Endothelial cell of umbilical vein (primary cell): ENCODE data around the gene ADAM30. TPM values are rescaled to one million over a fixed set of nuclear protein-coding genes. Genes with fewer than 3 reads are reported as not detected.

Experiments used
- BruUV-seq: library from RNA; stranded (reverse); fragments of 400-500 nt; replicated peaks from 2 replicates; lab custom pipeline; 2021; lab: Mats Ljungman, UMichigan
- CTCF ChIA-PET: fragments of 300-600, 350-600 bp; sonication (Branson Sonifier 250); formaldehyde crosslinking; loops from one replicate; lab custom pipeline; 2021; ENCODE audit warnings: antibody characterized with exemption, inconsistent platforms; lab: Charles Lee
- POLR2A ChIA-PET: fragments of 300-600, 350-600 bp; sonication (Branson Sonifier 250); formaldehyde crosslinking; loops from one replicate; lab custom pipeline; 2021; ENCODE audit warnings: antibody characterized with exemption, inconsistent platforms; lab: Charles Lee
- DNase-seq: peaks from one replicate; pipeline ENCODE4 v3.0.0-alpha.2; 2011; ENCODE audit warnings: low read depth, low spot score
- FAIRE-seq: peaks from 2 replicates; lab custom pipeline; 2011; peaks lifted over from hg19 to GRCh38; lab: Jason Lieb, UNC
- H2AFZ ChIP-seq: 2 replicates; pipeline ENCODE4 v1.6.0; 2012; ENCODE audit warnings: low read depth, low read length, control low read depth, inconsistent platforms
- H3K27ac ChIP-seq: 2 replicates; pipeline ENCODE4 v1.5.1; 2011; ENCODE audit warnings: low read depth, mild to moderate bottlenecking, control low read depth, low read length, moderate library complexity; ENCODE audit not compliant: insufficient read depth
- H3K27me3 ChIP-seq, 2 experiments: 2 replicates each; pipeline versions ENCODE4 v1.6.0 to v1.6.1; 2011; ENCODE audit warnings: low read length in 2 of 2, mixed read lengths in 1 of 2; ENCODE audit not compliant: control insufficient read depth in 2 of 2, insufficient read depth in 2 of 2
- H3K36me3 ChIP-seq, 2 experiments: 2 replicates in 1 of 2; 3 replicates in 1 of 2; pipeline ENCODE4 v1.5.1; 2011; ENCODE audit warnings: low read length in 2 of 2, mild to moderate bottlenecking in 1 of 2, moderate library complexity in 1 of 2; ENCODE audit not compliant: control insufficient read depth in 2 of 2, insufficient read depth in 2 of 2; ENCODE audit errors: extremely low read depth in 1 of 2
- H3K4me1 ChIP-seq: 3 replicates; pipeline ENCODE4 v1.5.1; 2011; ENCODE audit warnings: mild to moderate bottlenecking, low read length; ENCODE audit not compliant: control insufficient read depth, insufficient read depth; ENCODE audit errors: extremely low read depth
- H3K4me2 ChIP-seq: 2 replicates; pipeline ENCODE4 v1.6.1; 2011; ENCODE audit warnings: low read length, control low read depth, mixed read lengths; ENCODE audit not compliant: insufficient read depth
- H3K4me3 ChIP-seq, 3 experiments: fragments of 200-600 bp in 1 of 3; sonication (generic), shearing (Covaris generic) in 1 of 3; replicated peaks in 1 of 3; 2 replicates each; pipeline ENCODE4 v1.5.1; 2011 to 2016; ENCODE audit warnings: control low read depth in 3 of 3, low read length in 3 of 3, mild to moderate bottlenecking in 2 of 3, inconsistent platforms in 1 of 3, low read depth in 1 of 3, moderate library complexity in 1 of 3; ENCODE audit not compliant: insufficient read depth in 1 of 3
- H3K79me2 ChIP-seq: 2 replicates; pipeline ENCODE4 v1.6.0; 2012; ENCODE audit warnings: low read length, inconsistent platforms; ENCODE audit not compliant: control insufficient read depth, insufficient read depth
- H3K9ac ChIP-seq: replicated peaks from 2 replicates; pipeline ENCODE3; 2011; ENCODE audit warnings: low read length, control low read depth; ENCODE audit not compliant: insufficient read depth; ENCODE audit errors: extremely low read depth
- H3K9me1 ChIP-seq: replicated peaks from 3 replicates; pipeline ENCODE4 v1.6.0; 2011; ENCODE audit warnings: mild to moderate bottlenecking, low read length; ENCODE audit not compliant: control insufficient read depth, insufficient read depth; ENCODE audit errors: extremely low read depth
- H3K9me3 ChIP-seq: replicated peaks from 2 replicates; pipeline ENCODE4 v1.5.1; 2012; ENCODE audit warnings: low read length, inconsistent platforms; ENCODE audit not compliant: control insufficient read depth, insufficient read depth
- H4K20me1 ChIP-seq: replicated peaks from 2 replicates; pipeline ENCODE3; 2011; ENCODE audit warnings: mild to moderate bottlenecking, low read length; ENCODE audit not compliant: control insufficient read depth, insufficient read depth; ENCODE audit errors: extremely low read depth
- CTCF ChIP-seq, 2 donors: IDR thresholded peaks; 1 replicate in 1 of 2; 2 replicates in 1 of 2; pipeline ENCODE4 v1.5.1; 2011; ENCODE audit warnings: low read length in 2 of 2, mild to moderate bottlenecking in 2 of 2, moderate library complexity in 2 of 2, control low read depth in 1 of 2, inconsistent platforms in 1 of 2, low read depth in 1 of 2; ENCODE audit not compliant: insufficient read depth in 1 of 2; ENCODE audit errors: extremely low read depth in 1 of 2
- EZH2 ChIP-seq: IDR thresholded peaks from 2 replicates; pipeline ENCODE4 v1.6.1; 2012; ENCODE audit warnings: borderline replicate concordance, low read depth, mild to moderate bottlenecking, moderate library complexity, low read length, inconsistent platforms; ENCODE audit not compliant: severe bottlenecking
- FOS ChIP-seq: IDR thresholded peaks from 2 replicates; pipeline ENCODE4 v1.6.1; 2011; ENCODE audit warnings: mild to moderate bottlenecking, low read length, moderate library complexity, borderline replicate concordance; ENCODE audit not compliant: insufficient read depth
- GATA2 ChIP-seq: IDR thresholded peaks from 2 replicates; pipeline ENCODE4 v1.7.0; 2011; ENCODE audit warnings: low read depth, mild to moderate bottlenecking, moderate library complexity, mixed read lengths, low read length; ENCODE audit not compliant: insufficient read length, insufficient read depth
- JUN ChIP-seq: IDR thresholded peaks from 2 replicates; pipeline ENCODE4 v1.6.1; 2011; ENCODE audit warnings: borderline replicate concordance, low read depth; ENCODE audit not compliant: insufficient read length, insufficient read depth
- MAX ChIP-seq: IDR thresholded peaks from 2 replicates; pipeline ENCODE4 v1.6.1; 2011; ENCODE audit not compliant: insufficient read depth, insufficient read length
- MYC ChIP-seq: IDR thresholded peaks from one replicate; pipeline ENCODE4 v1.6.1; 2011; ENCODE audit warnings: mild to moderate bottlenecking, low read depth, low read length
- POLR2A ChIP-seq: IDR thresholded peaks from 2 replicates; pipeline ENCODE4 v1.6.1; 2012; ENCODE audit warnings: low read depth, mild to moderate bottlenecking, control low read depth, low read length
- POLR2AphosphoS5 ChIP-seq: IDR thresholded peaks from 2 replicates; pipeline ENCODE4 v1.6.1; 2012; ENCODE audit warnings: low read depth, mild to moderate bottlenecking, control low read depth, low read length, moderate library complexity; ENCODE audit not compliant: insufficient read depth
- dilution Hi-C: fragments of 300-500 bp; cut with MboI; formaldehyde crosslinking; loops from one replicate; pipeline ENCODE4 v1.15.0; 2019; ENCODE audit warnings: low sequenced_read_pairs; ENCODE audit not compliant: extremely low pct_ligation_motif_present
- intact Hi-C: fragments of 100-400 bp; cut with micrococcal nuclease; formaldehyde crosslinking; loops from one replicate; pipeline ENCODE4 v1.10.0; 2022
- polyA plus RNA-seq, 4 experiments: library from polyadenylated mRNA; depleted of rRNA in 3 of 4; stranded (reverse) in 3 of 4; unstranded in 1 of 4; fragments of >200 nt; gene quantifications; 2 replicates each; pipeline versions ENCODE4 v1.2.1 to v1.2.3, GENCODE V29; 2011 to 2012; ENCODE audit warnings: missing spikeins in 1 of 4
- total RNA-seq: library from RNA; stranded (reverse); gene quantifications from 2 replicates; pipeline ENCODE4 v1.2.3, GENCODE V29; 2021

The ADAM30 gene
- total and polyA plus RNA-seq, 2 donors (not counting 3 experiments of a cell fraction or from before 2014, with no cell fraction given) = not detected

- Histone ChIP-seq H3K27ac (no peak overlapping the region), H3K4me3 (no peak overlapping the region), H3K27me3 (no peaks in the 10 kb centered on the region), H3K79me2 (no peaks in the 10 kb centered on the region), H3K9ac (no peak overlapping the region), H3K36me3 (peaks cover 6 to 8% of the 10 kb centered on the region in 2 experiments), H3K9me3 (no peaks in the 10 kb centered on the region), H3K9me1 (no peaks in the 10 kb centered on the region), H3K4me1 (no peaks in the 10 kb centered on the region), H4K20me1 (no peaks in the 10 kb centered on the region), H2AFZ (no peak overlapping the region), H3K4me2 (no peak overlapping the region)
- no TSS peak for BruUV-seq
- DNase-seq = no peak
- TF ChIP-seq JUN = no peak
- no peak for TF ChIP-seq MYC
- no peak for TF ChIP-seq POLR2AphosphoS5
- TF ChIP-seq CTCF (IDR thresholded peaks at IDR 0.05; ENCODE audit: extremely low read depth in 1 of 2, insufficient read depth in 1 of 2, low read depth in 1 of 2, low read length in 2 of 2) = no peak
- TF ChIP-seq POLR2A = no peak
- TF ChIP-seq GATA2 = no peak
- no peak for TF ChIP-seq EZH2
- TF ChIP-seq MAX = no peak
- TF ChIP-seq FOS = no peak
- intact Hi-C loops (no loop called here), dilution Hi-C loops (no loop called here)
- no peak for FAIRE-seq
- POLR2A ChIA-PET = no interaction called here
- CTCF ChIA-PET = interaction anchor here (0.7 to 1.4 kb wide), 2 partner anchors 15 to 25 kb away, joined by 3 read pairs; no protein-coding TSS in a partner anchor
Observed at GRCh38 chr1:119910618-119911017, 14.3 kb upstream of the ADAM30 start.
